ENCODE results near the gene STAT3. TPM values are rescaled to one million over a fixed set of nuclear protein-coding genes. Genes with fewer than 3 reads are reported as not detected.

The STAT3 gene
- total and polyA plus RNA-seq, 2 of the 13 experiments (the other 11 are each of a cell fraction or from before 2014, with no cell fraction given): 61.8 to 62.4 TPM

GRCh38 chr17:42422958-42423712 lies 34.9 kb upstream of the STAT3 start, which contains the start of gene CAVIN1 (continued):
- peak; percentile 59; the same call in 1 of the 2 replicates for TF ChIP-seq TFDP2 (CRISPR knock-in tag; IDR thresholded peaks at IDR 0.05)
- TF ChIP-seq SP2 (CRISPR knock-in tag; IDR thresholded peaks at IDR 0.05): peak; percentile 46; the same call in 1 of the 2 replicates
- TF ChIP-seq ZNF75D (CRISPR knock-in tag; IDR thresholded peaks at IDR 0.05; ENCODE audit: borderline replicate concordance): no peak
- TF ChIP-seq NONO (IDR thresholded peaks at IDR 0.05): no peak
- peak; percentile 83; the same call in 1 of the 2 replicates for TF ChIP-seq NONO (CRISPR knock-in tag; conservative IDR thresholded peaks at IDR 0.05)
- no peak for TF ChIP-seq GLMP (CRISPR knock-in tag; IDR thresholded peaks at IDR 0.05; ENCODE audit: borderline replicate concordance)
- TF ChIP-seq ZNF549 (CRISPR knock-in tag; IDR thresholded peaks at IDR 0.05): no peak
- TF ChIP-seq DMTF1 (CRISPR knock-in tag; IDR thresholded peaks at IDR 0.05): no peak
- peak; percentile 33; the same call in 1 of the 2 replicates for TF ChIP-seq IRF2 (CRISPR knock-in tag; IDR thresholded peaks at IDR 0.05)
- no peak for TF ChIP-seq ZSCAN30 (CRISPR knock-in tag; IDR thresholded peaks at IDR 0.05)
- TF ChIP-seq PPARG (CRISPR knock-in tag; conservative IDR thresholded peaks at IDR 0.05): no peak
- peak; percentile 20; the same call in 1 of the 2 replicates for TF ChIP-seq RCOR2 (CRISPR knock-in tag; IDR thresholded peaks at IDR 0.05)
- TF ChIP-seq ZFP90 (CRISPR knock-in tag; IDR thresholded peaks at IDR 0.05; ENCODE audit: borderline replicate concordance): peak; percentile 95
- no peak for TF ChIP-seq XBP1 (CRISPR knock-in tag; IDR thresholded peaks at IDR 0.05)
- no peak; the same call in 1 of the 2 replicates for TF ChIP-seq IRF1 (CRISPR knock-in tag; IDR thresholded peaks at IDR 0.05; ENCODE audit: low read depth)
- TF ChIP-seq ZNF281 (CRISPR knock-in tag; IDR thresholded peaks at IDR 0.05; ENCODE audit: borderline replicate concordance): no peak
- TF ChIP-seq TEAD3 (CRISPR knock-in tag; optimal IDR thresholded peaks at IDR 0.05; ENCODE audit: borderline replicate concordance): peak; percentile 87
- no peak; the same call in 1 of the 2 replicates for TF ChIP-seq ZNF704 (CRISPR knock-in tag; IDR thresholded peaks at IDR 0.05; ENCODE audit: borderline replicate concordance)
- no peak for TF ChIP-seq TBL1XR1 (IDR thresholded peaks at IDR 0.05; ENCODE audit: borderline replicate concordance, low read length, partially characterized antibody)
